GM18502 (cell line): Measurements from ENCODE around the gene OSGEP.

Experiments used
- ATAC-seq: cut with Tn5 transposase; IDR thresholded peaks from one replicate; pipeline ENCODE4 v1.9.1; 2021; ENCODE audit warnings: mild to moderate bottlenecking; ENCODE audit not compliant: unreplicated experiment, poor library complexity

Gene OSGEP

GRCh38 chr14:20403521-20403920 lies 51.1 kb downstream of the OSGEP start:
- ATAC-seq, result no peak

GRCh38 chr14:20400965-20401593 lies 53.5 kb downstream of the OSGEP start:
- ATAC-seq, result no peak

GRCh38 chr14:20400589-20400964 lies 54.0 kb downstream of the OSGEP start:
- no peak for ATAC-seq

GRCh38 chr14:20397511-20397910 lies 57.1 kb downstream of the OSGEP start:
- no peak for ATAC-seq
